SKM-1 (cell line): ENCODE data around the gene PARP1.

ENCODE experiments used
- DNase-seq: peaks from one replicate; lab custom pipeline; 2025; ENCODE audit not compliant: unreplicated experiment; lab: John Stamatoyannopoulos, UW

PARP1 gene

DNA sequence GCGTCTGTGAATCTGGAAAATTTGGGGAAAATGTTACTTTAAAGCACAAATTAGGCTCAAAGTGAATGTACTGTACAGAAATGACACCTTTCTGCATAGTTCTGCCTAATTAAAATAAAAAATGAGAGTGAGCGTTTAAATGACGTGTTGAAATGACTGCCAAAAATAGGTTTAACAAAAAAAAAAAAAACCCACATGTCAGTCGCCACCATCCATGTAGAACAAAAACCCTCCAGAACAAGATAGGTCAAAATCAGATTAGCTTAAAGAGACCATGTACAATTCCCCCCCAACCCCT lies 745 bp downstream of the PARP1 start:
- no peak for DNase-seq

DNA sequence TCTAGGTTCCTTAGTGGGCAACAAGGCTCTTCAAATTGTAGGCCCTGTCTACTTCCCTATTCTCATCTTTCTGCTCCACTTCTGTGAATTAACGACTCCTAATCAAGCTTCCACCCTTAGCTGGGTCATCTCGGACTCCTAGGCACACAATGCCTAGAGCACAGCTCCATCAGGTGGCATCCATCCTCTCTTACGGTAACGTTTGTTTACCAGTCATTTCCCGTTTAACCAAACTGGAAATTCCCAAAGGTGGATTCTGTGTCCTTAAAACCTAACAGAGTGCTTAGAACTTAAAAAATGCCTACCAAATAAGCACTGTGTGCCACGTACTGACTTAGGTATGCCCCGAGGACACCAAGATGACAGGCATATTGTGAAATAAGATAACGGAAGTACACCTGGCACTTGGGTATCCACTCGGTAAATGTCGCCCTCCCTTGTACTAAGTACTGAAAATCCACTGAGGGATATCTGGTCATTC lies 1.5 kb downstream of the PARP1 start:
- DNase-seq: peak; percentile 74

DNA sequence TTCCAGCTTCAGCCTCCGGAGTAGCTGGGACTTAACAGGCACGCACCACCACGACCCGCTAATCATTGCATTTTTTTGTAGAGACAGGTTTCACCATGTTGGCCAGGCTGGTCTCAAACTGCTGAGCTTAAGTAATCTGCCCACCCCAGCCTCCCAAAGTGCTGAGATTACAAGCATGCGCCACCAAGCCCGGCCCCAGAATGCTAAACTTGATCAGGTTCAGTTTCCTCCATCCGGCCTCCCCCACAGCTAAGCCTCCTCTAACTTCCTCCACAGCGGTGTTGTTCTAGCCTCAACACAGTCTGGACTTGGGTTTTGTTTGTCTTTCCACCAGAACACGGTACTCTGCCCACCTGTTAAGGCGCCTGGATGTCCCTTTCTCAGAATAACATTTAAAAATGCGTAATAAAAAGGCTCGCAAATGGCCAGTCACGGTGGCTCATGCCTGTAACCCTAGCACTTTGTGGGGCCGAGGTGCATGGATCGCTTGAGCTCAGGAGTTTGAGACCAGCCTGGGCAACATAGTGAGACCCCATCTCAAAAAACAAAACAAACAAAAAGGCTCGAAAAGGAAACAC lies 2.4 kb downstream of the PARP1 start:
- no peak for DNase-seq

DNA sequence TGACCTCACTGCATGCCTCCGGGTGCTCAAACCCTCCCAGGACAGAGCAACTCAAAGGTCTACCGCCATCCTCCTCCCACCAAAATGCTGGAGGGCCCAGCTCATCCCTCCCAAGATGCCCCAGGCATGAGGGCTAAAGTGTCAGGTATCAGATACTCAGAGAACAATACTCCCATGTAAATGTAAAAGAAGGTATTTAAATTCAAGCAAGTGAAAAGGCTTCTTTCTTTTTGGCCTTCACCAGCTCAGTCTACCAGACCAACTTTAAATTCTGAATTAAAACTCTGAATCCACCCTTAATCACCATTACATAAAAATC lies 3.0 kb downstream of the PARP1 start:
- no peak for DNase-seq

DNA sequence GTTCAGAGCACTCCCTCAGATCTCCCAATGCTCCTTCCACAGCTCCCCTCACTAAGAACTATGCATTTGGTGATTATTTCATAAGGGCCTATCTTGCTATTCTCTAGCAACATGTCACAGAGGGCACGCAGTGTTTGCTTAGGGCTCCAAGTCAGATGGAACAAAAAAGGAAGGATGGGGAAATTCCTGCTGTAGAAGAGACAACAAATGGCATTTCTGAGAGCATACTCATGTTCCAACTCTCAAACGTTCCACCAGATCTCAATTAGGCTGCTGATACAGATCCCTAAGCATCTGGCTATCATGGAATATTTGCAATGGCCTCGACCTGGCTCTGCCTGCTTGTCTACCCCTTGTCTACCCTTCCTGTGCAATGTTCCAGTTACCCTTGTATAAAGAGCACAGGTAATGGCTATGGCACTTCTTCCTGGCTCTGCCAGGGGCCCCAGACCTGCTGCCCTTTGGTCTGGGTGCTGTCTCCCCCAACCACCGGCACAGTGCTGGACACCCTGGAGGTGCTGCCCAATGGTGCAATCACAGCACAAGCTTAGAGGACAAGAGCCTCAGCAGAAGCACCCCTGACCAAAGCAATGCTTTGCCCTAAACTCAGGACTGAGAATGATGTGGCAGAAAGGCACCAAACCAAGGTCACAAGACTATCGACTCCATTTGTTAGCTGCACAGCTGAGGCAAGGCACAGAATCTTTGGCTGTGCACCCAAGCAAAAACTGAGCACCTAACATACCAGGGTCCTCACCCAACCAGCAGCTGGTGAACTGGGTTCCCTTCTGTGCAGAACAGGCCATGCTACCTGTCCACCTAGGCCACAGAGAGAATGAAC lies 3.6 kb downstream of the PARP1 start:
- no peak for DNase-seq

- no peak for DNase-seq
These were observed 4.5 kb downstream of the PARP1 start for GRCh38 chr1:226403201-226404034.

DNA sequence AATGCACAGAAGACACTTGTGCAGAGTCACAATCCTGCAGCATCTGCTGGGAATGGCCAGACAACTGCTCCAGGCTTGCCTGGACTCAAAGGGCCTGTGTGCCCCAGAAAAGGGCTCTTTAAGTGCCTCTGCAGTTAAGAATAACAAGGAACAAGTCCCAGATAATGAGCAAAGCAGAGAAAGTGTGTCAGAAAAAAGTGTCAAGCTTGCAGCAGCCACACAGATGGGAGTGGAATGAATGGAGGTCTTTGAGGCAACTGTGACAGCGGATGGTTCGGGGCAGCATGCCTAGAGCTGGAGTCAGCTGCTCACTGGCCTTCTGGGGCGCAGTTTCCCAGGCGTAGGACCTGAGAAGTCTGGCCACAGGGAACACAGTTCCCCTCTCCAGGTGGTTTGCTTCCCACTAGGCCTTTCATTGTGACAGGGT lies 5.1 kb downstream of the PARP1 start:
- DNase-seq: no peak

GRCh38 chr1:226401355-226402303 lies 6.3 kb downstream of the PARP1 start:
- DNase-seq: no peak

DNA sequence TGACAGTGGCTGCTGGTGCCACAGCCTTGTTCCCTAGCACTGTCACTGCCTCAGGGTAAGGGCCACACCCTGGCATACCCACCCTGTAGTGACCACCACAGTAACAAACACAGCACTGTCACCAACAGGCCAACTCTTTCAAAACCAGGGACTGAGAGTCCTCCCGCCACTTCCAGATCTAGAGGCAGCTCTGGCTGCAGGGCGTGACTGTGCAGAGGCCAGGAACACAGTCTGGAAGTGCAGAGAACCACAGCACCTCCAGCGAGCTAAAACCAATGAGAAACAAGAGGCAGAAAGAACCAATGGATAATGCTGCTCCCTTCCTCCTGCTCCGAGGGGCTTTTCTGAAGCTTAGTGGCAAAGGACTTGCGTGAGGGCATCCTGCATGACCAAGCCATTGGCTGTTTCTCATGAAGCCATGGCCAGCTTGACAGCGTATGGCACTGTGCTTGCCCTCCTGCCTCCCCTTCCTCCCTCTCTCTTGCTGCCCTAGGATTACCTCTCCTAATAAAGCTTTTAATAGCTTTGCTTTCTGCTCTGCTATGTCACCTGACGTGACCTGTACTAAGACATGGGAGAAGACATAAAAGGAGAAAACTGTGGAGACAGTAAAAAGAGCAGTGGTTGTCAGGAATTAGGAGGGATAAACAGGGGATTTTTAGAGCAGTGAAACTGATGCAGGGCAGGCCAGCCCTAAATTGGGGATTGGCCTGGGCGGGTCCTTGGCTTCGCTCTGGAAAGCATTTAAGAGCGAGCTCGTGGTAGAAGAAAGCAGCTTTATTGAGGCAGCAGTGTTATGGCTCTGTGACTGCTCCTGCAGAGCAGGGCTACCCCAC lies 7.2 kb downstream of the PARP1 start:
- DNase-seq: no peak

GRCh38 chr1:226397955-226398636 lies 9.8 kb downstream of the PARP1 start:
- no peak for DNase-seq

- no peak for DNase-seq
These were observed 10.6 kb downstream of the PARP1 start for GRCh38 chr1:226397011-226397926.

- no peak for DNase-seq
These were observed 12.1 kb downstream of the PARP1 start for GRCh38 chr1:226395753-226396152.

DNA sequence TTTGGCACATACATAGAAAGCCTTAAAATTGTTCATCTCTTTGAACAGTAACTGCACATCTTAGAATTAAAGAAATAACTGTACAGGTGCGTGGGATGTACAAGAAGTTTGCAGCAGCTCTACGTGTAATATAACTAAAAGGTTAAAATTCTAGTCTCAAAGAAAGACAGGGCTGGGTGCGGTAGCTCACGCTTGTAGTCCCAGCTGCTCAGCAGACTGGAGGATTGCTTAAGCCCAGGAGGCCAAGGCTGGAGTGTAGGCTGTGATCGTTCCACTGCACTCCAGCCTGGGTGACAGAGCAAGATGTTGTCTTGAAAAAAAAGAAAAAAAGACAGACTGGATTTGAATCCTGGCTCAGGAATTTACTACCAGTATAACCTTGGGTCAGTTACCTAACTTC lies 13.4 kb downstream of the PARP1 start:
- DNase-seq: no peak

- no peak for DNase-seq
These were observed 17.2 kb downstream of the PARP1 start for GRCh38 chr1:226390681-226391080.

- DNase-seq: no peak
These were observed 19.8 kb downstream of the PARP1 start for GRCh38 chr1:226388131-226388530.

- no peak for DNase-seq
These were observed 23.2 kb downstream of the PARP1 start for GRCh38 chr1:226384717-226385116.

- no peak for DNase-seq
These were observed 23.9 kb downstream of the PARP1 start for GRCh38 chr1:226384040-226384439.

DNA sequence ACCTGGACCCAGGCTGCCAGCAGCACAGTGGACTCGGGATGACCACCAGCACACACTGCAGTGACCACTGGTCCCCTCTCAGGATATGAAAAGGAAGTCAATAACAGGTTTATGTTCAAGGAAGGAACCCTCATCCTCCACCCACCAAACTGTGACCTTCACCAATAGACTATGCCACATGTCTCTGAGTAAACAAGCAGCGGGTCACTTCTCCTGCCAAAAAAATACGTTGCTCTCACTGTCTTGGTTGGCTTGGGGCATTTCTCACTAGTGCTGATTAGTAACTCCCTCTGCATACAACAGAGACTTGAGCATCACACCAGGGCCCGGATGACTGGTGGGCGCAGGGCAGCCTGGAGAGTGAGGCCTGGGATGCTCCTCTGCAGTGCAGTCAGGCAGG lies 25.9 kb downstream of the PARP1 start:
- DNase-seq: no peak
